PC-9 (cell line): ENCODE measurements around the gene MYO18A.

Source experiments
- CTCF ChIP-seq: fragments of 200-600 bp; sonication (generic); conservative IDR thresholded peaks from 2 replicates; pipeline ENCODE4 v1.6.1; 2017; ENCODE audit warnings: mixed run types, antibody characterized with exemption, mild to moderate bottlenecking, moderate library complexity
- EZH2 ChIP-seq: fragments of 200-600 bp; sonication (generic); IDR thresholded peaks from 2 replicates; pipeline ENCODE4 v1.8.0; 2017; ENCODE audit warnings: antibody characterized with exemption, low read depth

DNA sequence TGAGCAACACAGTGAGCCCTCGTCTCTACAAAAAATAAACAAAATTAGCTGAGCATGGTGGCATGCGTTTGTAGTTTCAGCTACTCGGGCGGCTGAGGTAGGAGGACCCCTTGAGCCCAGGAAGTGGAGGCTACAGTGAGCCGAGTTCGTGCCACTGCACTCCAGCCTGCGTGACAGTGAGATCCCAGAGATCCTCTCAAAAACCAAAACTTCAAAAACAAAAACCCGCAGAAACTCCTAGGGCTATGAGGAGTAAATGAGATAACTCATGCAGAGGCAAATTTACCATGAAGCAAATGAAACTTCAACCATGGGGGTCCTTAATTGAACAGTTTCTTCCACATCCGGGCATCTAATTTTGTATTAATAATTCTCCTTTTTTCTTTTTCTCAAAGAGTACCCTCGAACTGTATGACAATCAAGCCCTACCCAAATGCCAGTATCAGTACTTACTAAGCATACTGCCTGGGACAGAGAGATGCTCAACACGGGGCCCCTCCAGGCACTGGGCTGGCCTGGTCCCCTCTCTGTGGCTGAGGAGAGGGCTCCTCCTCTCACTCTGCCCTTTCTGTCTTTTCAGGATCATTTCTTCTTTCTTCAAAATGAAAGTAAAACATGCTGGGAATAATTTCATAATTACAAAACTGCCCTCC is 138.0 kb downstream of the MYO18A start:
- TF ChIP-seq EZH2: no peak
- no peak for TF ChIP-seq CTCF
